GM12878 (cell line): Measurements from ENCODE around the gene BNC2. TPM values are rescaled to one million over a fixed set of nuclear protein-coding genes. Genes with fewer than 3 reads are reported as not detected.

ENCODE experiments used
- ATAC-seq: fragments of 200-7000 bp; cut with Tn5 transposase; 3 replicates; pipeline ENCODE4 v1.9.1; 2020; ENCODE audit warnings: mild to moderate bottlenecking, moderate library complexity
- BruUV-seq: library from RNA; stranded (reverse); fragments of 400-500 nt; replicated peaks from 2 replicates; lab custom pipeline; 2021; lab: Mats Ljungman, UMichigan
- CTCF ChIA-PET: fragments of 300-600 bp; sonication (Branson Sonifier 250); formaldehyde crosslinking; extraction: SDS; loops from one replicate; lab custom pipeline; 2021; ENCODE audit warnings: inconsistent platforms; lab: Yijun Ruan, JAX
- POLR2A ChIA-PET: fragments of 350-600 bp; formaldehyde crosslinking; extraction: SDS; loops from one replicate; lab custom pipeline; 2021; ENCODE audit warnings: inconsistent platforms; lab: Charles Lee
- RAD21 ChIA-PET: fragments of 300-600 bp; sonication (Branson Sonifier 250); formaldehyde crosslinking; loops from one replicate; lab custom pipeline; 2023; ENCODE audit warnings: antibody characterized with exemption; ENCODE audit not compliant: unreplicated experiment; lab: Charles Lee
- SMC1A ChIA-PET: fragments of 300-600 bp; sonication (Branson Sonifier 250); formaldehyde crosslinking; loops from one replicate; lab custom pipeline; 2023; ENCODE audit not compliant: unreplicated experiment, uncharacterized antibody; lab: Charles Lee
- DNase-seq: peaks from one replicate; pipeline ENCODE4 v3.0.0-alpha.2; 2011; ENCODE audit warnings: low read depth, low spot score
- FAIRE-seq: peaks from 3 replicates; lab custom pipeline; 2011; peaks lifted over from hg19 to GRCh38; lab: Jason Lieb, UNC
- H2AFZ ChIP-seq: 2 replicates; pipeline ENCODE4 v1.6.0; 2011; ENCODE audit warnings: low read depth, low read length, control low read depth; ENCODE audit not compliant: control insufficient read depth
- H3K27ac ChIP-seq: 2 replicates; pipeline ENCODE4 v1.5.1; 2011; ENCODE audit warnings: control low read depth; ENCODE audit not compliant: control insufficient read depth, insufficient read depth
- H3K27me3 ChIP-seq, 2 experiments: replicated peaks in 1 of 2; 2 replicates each; pipeline versions ENCODE4 v1.6.0 to v1.6.1; 2011; ENCODE audit warnings: low read length in 1 of 2; ENCODE audit not compliant: control insufficient read depth in 2 of 2, insufficient read depth in 2 of 2
- H3K36me3 ChIP-seq, 2 experiments: 2 replicates each; pipeline ENCODE4 v1.5.1; 2011; ENCODE audit warnings: low read length in 1 of 2; ENCODE audit not compliant: control insufficient read depth in 2 of 2, insufficient read depth in 2 of 2
- H3K4me1 ChIP-seq: 2 replicates; pipeline ENCODE4 v1.6.1; 2011; ENCODE audit warnings: mild to moderate bottlenecking, low read length, moderate library complexity, mixed read lengths; ENCODE audit not compliant: control insufficient read depth, insufficient read depth
- H3K4me2 ChIP-seq: 2 replicates; pipeline ENCODE4 v1.6.0; 2011; ENCODE audit warnings: control low read depth; ENCODE audit not compliant: control insufficient read depth, insufficient read depth
- H3K4me3 ChIP-seq: fragments of 200-600 bp; sonication (generic); 2 replicates; pipeline ENCODE4 v1.5.1; 2016
- H3K79me2 ChIP-seq: 2 replicates; pipeline ENCODE4 v1.6.0; 2011; ENCODE audit warnings: low read length; ENCODE audit not compliant: control insufficient read depth, insufficient read depth
- H3K9ac ChIP-seq: 2 replicates; pipeline ENCODE4 v1.8.0; 2011; ENCODE audit warnings: low read length, control low read depth, mixed read lengths; ENCODE audit not compliant: control insufficient read depth, insufficient read depth
- H3K9me3 ChIP-seq: replicated peaks from 3 replicates; pipeline ENCODE4 v1.5.1; 2011; ENCODE audit warnings: mild to moderate bottlenecking, low read length; ENCODE audit not compliant: control insufficient read depth, insufficient read depth
- H4K20me1 ChIP-seq: 2 replicates; pipeline ENCODE4 v1.6.0; 2011; ENCODE audit not compliant: control insufficient read depth, insufficient read depth
- ETV6 ChIP-seq, 2 experiments: fragments of 450-650 bp in 1 of 2; IDR thresholded peaks in 1 of 2; conservative IDR thresholded peaks in 1 of 2; 2 replicates each; pipeline ENCODE4 v1.6.1; 2014; ENCODE audit warnings: antibody characterized with exemption in 1 of 2, borderline replicate concordance in 1 of 2, low read depth in 1 of 2, mild to moderate bottlenecking in 1 of 2, moderate library complexity in 1 of 2
- POLR2AphosphoS2 ChIP-seq: IDR thresholded peaks from 2 replicates; pipeline ENCODE4 v1.6.1; 2011; ENCODE audit warnings: low read depth, mild to moderate bottlenecking, low read length, improper control_type of control experiment, moderate library complexity
- POU2F2 ChIP-seq: IDR thresholded peaks from 3 replicates; pipeline ENCODE4 v1.6.1; 2011; ENCODE audit warnings: low read depth, mild to moderate bottlenecking, low read length, borderline replicate concordance
- ZBTB4 ChIP-seq: fragments of 450-650 bp; formaldehyde crosslinking; IDR thresholded peaks from 2 replicates; pipeline ENCODE4 v1.4.0; 2022; ENCODE audit warnings: mild to moderate bottlenecking, moderate library complexity
- WGBS: methylation state at CpG from one replicate; pipeline ENCODE4 v1.1.6; 2016; ENCODE audit warnings: low lambda C conversion rate; ENCODE audit not compliant: insufficient replicate concordance, insufficient coverage; ENCODE audit errors: missing lambda C conversion rate; 5-methylcytosine and 5-hydroxymethylcytosine counted together
- in situ Hi-C: fragments of 300-500 bp; cut with MboI; formaldehyde crosslinking; loops from 9 replicates; pipeline ENCODE4 v1.14.3; 2018; ENCODE audit warnings: mixed read lengths
- intact Hi-C: fragments of 100-400 bp; cut with micrococcal nuclease; formaldehyde crosslinking; loops from one replicate; pipeline ENCODE4 v1.14.2; 2022; ENCODE audit not compliant: unreplicated experiment
- polyA plus RNA-seq, 11 experiments: library from polyadenylated mRNA; depleted of rRNA in 4 of 11; unstranded in 6 of 11; stranded (reverse) in 5 of 11; fragments of >200 nt; fragmentation: Nextera tagmentation in 4 of 11; fragmentation: Illumina TruSeq in 1 of 11; extraction: Ambion mirVana in 4 of 11; extraction: Trizol in 1 of 11; gene quantifications; 1 replicate in 1 of 11; 2 replicates in 10 of 11; pipeline versions ENCODE4 v1.2.1 to v1.2.3, GENCODE V29; 2011 to 2016; ENCODE audit warnings: inconsistent platforms in 2 of 11, missing spikeins in 2 of 11, low read depth in 1 of 11
- total RNA-seq, 4 experiments: library from RNA; depleted of rRNA in 3 of 4; stranded (reverse); fragments of >200 nt in 3 of 4; fragmentation: Illumina TruSeq in 1 of 4; extraction: Trizol in 1 of 4; gene quantifications; 2 replicates each; pipeline versions ENCODE4 v1.2.1 to v1.2.3, GENCODE V29; 2013 to 2021

The BNC2 gene
- total and polyA plus RNA-seq, 10 of the 15 experiments (the other 5 are each of a cell fraction or from before 2014, with no cell fraction given), result 0.05 to 14.5 (median 0.26) TPM

GRCh38 chr9:16718952-16719351, 151.5 kb downstream of the BNC2 start:
- ChIA-PET SMC1A (no interaction called here), POLR2A (no interaction called here), CTCF (interaction anchor here (1.1 kb wide), 1 partner anchor 38 kb away, joined by 3 read pairs; no protein-coding TSS in a partner anchor), RAD21 (no interaction called here)
- Histone ChIP-seq H3K27ac (no peak overlapping the region), H4K20me1 (no peaks in the 10 kb centered on the region), H3K9ac (no peak overlapping the region), H3K9me3 (no peaks in the 10 kb centered on the region), H3K4me1 (no peaks in the 10 kb centered on the region), H3K4me3 (no peak overlapping the region), H3K36me3 (no peaks in the 10 kb centered on the region), H2AFZ (no peak overlapping the region), H3K4me2 (no peak overlapping the region), H3K79me2 (no peaks in the 10 kb centered on the region), H3K27me3 (no peaks in the 10 kb centered on the region)
- DNase-seq (no peak), ATAC-seq (no peak), FAIRE-seq (no peak)
- TF ChIP-seq POLR2AphosphoS2 (no peak), ZBTB4 (CRISPR knock-in tag) (no peak)
- in situ Hi-C loops, result no loop called here
- intact Hi-C loops, result no loop called here
- 32% methylated on average over 3 of the region's 3 CpGs for WGBS
- BruUV-seq, result no TSS peak

DNA sequence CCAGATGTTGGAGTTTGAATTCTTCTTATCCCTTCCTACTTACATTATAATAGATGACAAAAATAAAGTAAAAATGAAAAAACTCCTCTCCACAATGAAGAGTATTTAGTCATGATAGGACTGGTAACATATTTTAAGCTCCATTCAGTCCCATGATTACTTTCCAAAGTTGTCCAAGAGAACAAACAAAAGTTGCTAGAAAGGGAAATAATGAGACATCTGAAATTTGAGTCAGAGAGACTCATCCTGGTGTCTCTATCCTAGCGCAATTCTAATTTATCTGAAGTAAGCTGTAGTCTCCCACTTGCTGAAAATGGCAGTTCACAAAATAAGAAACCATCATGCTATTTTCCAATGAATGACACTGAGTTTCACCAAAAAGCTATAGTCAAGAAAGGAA, 152.2 kb downstream of the BNC2 start:
- no peak overlapping the region for H3K4me3 ChIP-seq
- in situ Hi-C loops (no loop called here), intact Hi-C loops (no loop called here)
- ChIA-PET CTCF (interaction anchor here (1.1 kb wide), 2 partner anchors 11 to 37 kb away, joined by 3 read pairs; no protein-coding TSS in a partner anchor), POLR2A (no interaction called here), RAD21 (no interaction called here), SMC1A (interaction anchor here (1.5 kb wide), 1 partner anchor 10 kb away, joined by 4 read pairs; no protein-coding TSS in a partner anchor)
- ATAC-seq (no peak), FAIRE-seq (no peak), DNase-seq (no peak)
- H2AFZ ChIP-seq, result no peak overlapping the region
- H3K79me2 ChIP-seq, result no peaks in the 10 kb centered on the region
- H3K27ac ChIP-seq, result no peak overlapping the region
- H3K27me3 ChIP-seq, result no peaks in the 10 kb centered on the region; a peak in 1 of 4 replicates
- TF ChIP-seq ETV6 (conservative IDR thresholded peaks at IDR 0.05 in 1 of 2, IDR thresholded peaks at IDR 0.05 in 1 of 2; ENCODE audit: borderline replicate concordance in 1 of 2, low read depth in 1 of 2), result no peak
- no peak for TF ChIP-seq POU2F2
- no peaks in the 10 kb centered on the region for H3K9me3 ChIP-seq
- H3K36me3 ChIP-seq, result no peaks in the 10 kb centered on the region
- no peaks in the 10 kb centered on the region for H3K4me1 ChIP-seq
- no peak overlapping the region for H3K4me2 ChIP-seq
- no peak overlapping the region for H3K9ac ChIP-seq
- WGBS, result 40% methylated on average over 1 of the region's 1 CpG
- no TSS peak for BruUV-seq
- no peaks in the 10 kb centered on the region for H4K20me1 ChIP-seq
